Gastrocnemius medialis (tissue), 4 donors: ENCODE data around the gene M6PR. TPM values are rescaled to one million over a fixed set of nuclear protein-coding genes. Genes with fewer than 3 reads are reported as not detected.

Source experiments
- ATAC-seq, 2 donors: fragments of 150-250 bp; one replicate each; pipeline ENCODE4 v1.9.1; 2016
- DNase-seq, 2 donors: peaks; one replicate each; pipeline ENCODE4 v3.0.0-alpha.2; 2019
- H3K27ac ChIP-seq, 4 donors: fragments of 200-600 bp; sonication (generic); 1 replicate in 1 of 4; 2 replicates in 3 of 4; pipeline ENCODE4 v1.5.1; 2016 to 2018; ENCODE audit warnings: mild to moderate bottlenecking in 2 of 4, moderate library complexity in 1 of 4
- H3K27me3 ChIP-seq, 3 donors: fragments of 200-600 bp; sonication (generic) in 2 of 3; 1 replicate in 1 of 3; 2 replicates in 2 of 3; pipeline versions ENCODE4 v1.5.1 to v1.6.0; 2016 to 2019; ENCODE audit warnings: mild to moderate bottlenecking in 1 of 3, moderate library complexity in 1 of 3
- H3K36me3 ChIP-seq, 2 donors: fragments of 200-600 bp; sonication (generic) in 1 of 2; one replicate each; pipeline ENCODE4 v1.5.1; 2017 to 2018
- H3K4me1 ChIP-seq, 2 donors: fragments of 200-600 bp; sonication (generic) in 1 of 2; one replicate each; pipeline ENCODE4 v1.5.1; 2016 to 2017; ENCODE audit warnings: mild to moderate bottlenecking in 2 of 2
- H3K4me3 ChIP-seq, 4 donors: fragments of 200-600 bp; sonication (generic) in 3 of 4; 1 replicate in 1 of 4; 2 replicates in 3 of 4; pipeline ENCODE4 v1.5.1; 2016 to 2019; ENCODE audit warnings: mild to moderate bottlenecking in 2 of 4
- H3K9me3 ChIP-seq, 3 donors: fragments of 200-600 bp; sonication (generic) in 2 of 3; 1 replicate in 1 of 3; 2 replicates in 2 of 3; pipeline ENCODE4 v1.5.1; 2016 to 2019
- CTCF ChIP-seq, 5 experiments: fragments of 450-650 bp in 3 of 5; fragments of 200-600 bp in 2 of 5; sonication (generic) in 2 of 5; IDR thresholded peaks in 4 of 5; conservative IDR thresholded peaks in 1 of 5; 1 replicate in 4 of 5; 2 replicates in 1 of 5; pipeline ENCODE4 v1.5.1; 2016 to 2019; ENCODE audit warnings: antibody characterized with exemption in 5 of 5, mild to moderate bottlenecking in 3 of 5, moderate library complexity in 3 of 5
- POLR2A ChIP-seq, 2 donors: fragments of 450-650 bp; IDR thresholded peaks; one replicate each; pipeline ENCODE4 v1.6.1; 2017; ENCODE audit warnings: antibody characterized with exemption in 2 of 2, mild to moderate bottlenecking in 2 of 2, moderate library complexity in 2 of 2
- in situ Hi-C, 4 donors: fragments of 200-750 bp; cut with MboI; loops; one replicate each; pipeline versions ENCODE4 v1.15.0 to v1.8.0; 2017; ENCODE audit warnings: low sequenced_read_pairs in 4 of 4
- intact Hi-C: fragments of 100-400 bp; cut with DNase I; formaldehyde crosslinking; loops from one replicate; pipeline ENCODE4 v1.15.1; 2023; ENCODE audit warnings: low total_unique reads
- total RNA-seq, 4 donors: library from RNA; depleted of rRNA; stranded (reverse); fragments of >200 nt; gene quantifications; one replicate each; pipeline versions ENCODE4 v1.1.0 to v1.2.3, GENCODE V29; 2016

Gene M6PR
- total RNA-seq = 10 to 100 TPM; 46.6 to 75.3 (median 66.0) TPM

DNA sequence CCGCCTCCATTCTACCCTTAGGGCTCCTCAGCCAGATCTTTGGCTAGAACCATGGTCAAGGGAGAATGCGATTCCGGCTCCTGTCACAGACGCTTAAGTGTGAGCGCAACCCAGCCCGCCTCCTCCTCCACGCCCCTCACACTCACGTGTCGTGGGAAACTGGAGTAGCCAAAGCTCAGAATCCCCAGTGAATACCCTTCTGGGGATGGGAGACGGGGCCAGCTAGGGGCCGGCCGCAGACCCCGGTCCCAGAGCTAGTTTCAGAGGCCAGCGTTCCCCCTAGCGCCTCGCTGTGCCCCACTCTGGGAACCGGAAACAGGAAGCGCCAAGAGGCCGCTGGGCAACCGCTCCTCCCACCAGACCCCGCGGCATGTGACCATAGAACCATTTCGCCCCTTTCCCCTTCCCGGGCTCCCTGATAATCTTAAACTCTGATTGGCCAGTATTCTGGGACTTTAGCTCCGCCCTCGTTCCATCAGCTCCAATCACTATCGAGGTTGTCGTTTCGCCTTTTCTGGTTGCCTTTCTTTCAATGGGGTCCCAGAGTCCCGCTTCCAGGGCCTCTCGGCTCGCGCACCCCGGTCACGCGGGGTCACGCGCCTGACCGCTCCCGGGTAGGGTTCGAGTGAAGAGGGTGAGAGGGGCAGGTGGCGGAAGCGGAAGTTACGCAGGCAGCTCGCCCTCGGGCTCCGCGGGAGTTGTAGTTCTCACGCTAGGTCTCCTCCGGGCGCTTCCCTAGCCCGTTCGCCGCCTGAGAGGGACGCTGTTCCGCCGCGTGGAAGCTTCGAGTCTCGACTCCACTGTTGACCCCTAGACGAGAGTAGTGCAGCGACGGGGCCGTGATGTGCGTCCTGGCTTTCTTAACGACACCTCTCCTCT lies at the start of gene M6PR:
Gene M6PR, minus strand, starts transcription at position 304 of the 879 bp plus-strand sequence. CDS start 3,241 bp downstream, outside the sequence.
- TF ChIP-seq CTCF (IDR thresholded peaks at IDR 0.05 in 4 of 5, conservative IDR thresholded peaks at IDR 0.05 in 1 of 5) (peak; percentile 28 to 74 (median 36)), POLR2A (IDR thresholded peaks at IDR 0.05) (peak; percentile 87 to 90)

GRCh38 chr12:8996682-8997405 lies 47.4 kb upstream of the M6PR start:
- Histone ChIP-seq H3K27ac (no peak overlapping the region), H3K36me3 (no peaks in the 10 kb centered on the region), H3K9me3 (no peaks in the 10 kb centered on the region), H3K27me3 (no peaks in the 10 kb centered on the region), H3K4me3 (no peak overlapping the region), H3K4me1 (no peaks in the 10 kb centered on the region)
- ATAC-seq (no peak), DNase-seq (no peak)
- no peak for TF ChIP-seq POLR2A (IDR thresholded peaks at IDR 0.05)
- intact Hi-C loops = no loop called here
- in situ Hi-C loops = no loop called here

More for the DNA sequence above, at the start of gene M6PR:
- Histone ChIP-seq H3K4me3 (peak within 1 kb of the TSS; percentile 62 to 100 (median 92)), H3K27me3 (no peaks in the 10 kb centered on the region), H3K27ac (peak within 1 kb of the TSS; percentile 91 to 100 (median 97)), H3K4me1 (peaks cover 23 to 31% of the 10 kb centered on the region in 2 donors), H3K9me3 (no peaks in the 10 kb centered on the region), H3K36me3 (peaks cover 0 to 29% of the 10 kb centered on the region in 2 donors)
- ATAC-seq = peak; percentile 98
- intact Hi-C loops = loop anchor here (1.0 to 2.0 kb wide), 3 partner anchors 35 to 251 kb away; partner anchors contain the start of gene PHC1
- in situ Hi-C loops = loop anchor here in 3 of 4 donors (5.0 to 25.0 kb wide), 4 partner anchors 93 to 887 kb away; partner anchors contain the start of gene C3AR1 (in 1 of the 3)
- peak; percentile 91 to 92 for DNase-seq

GRCh38 chr12:8995021-8995775 lies 45.8 kb upstream of the M6PR start:
- DNase-seq = no peak
- no peaks in the 10 kb centered on the region for H3K36me3 ChIP-seq
- no peaks in the 10 kb centered on the region for H3K27me3 ChIP-seq
- TF ChIP-seq CTCF (IDR thresholded peaks at IDR 0.05 in 4 of 5, conservative IDR thresholded peaks at IDR 0.05 in 1 of 5) (no peak), POLR2A (IDR thresholded peaks at IDR 0.05) (no peak)
- H3K4me3 ChIP-seq = no peak overlapping the region
- H3K9me3 ChIP-seq = no peaks in the 10 kb centered on the region
- H3K27ac ChIP-seq = no peak overlapping the region
- no peaks in the 10 kb centered on the region for H3K4me1 ChIP-seq
- intact Hi-C loops (no loop called here), in situ Hi-C loops (no loop called here)
- no peak for ATAC-seq

DNA sequence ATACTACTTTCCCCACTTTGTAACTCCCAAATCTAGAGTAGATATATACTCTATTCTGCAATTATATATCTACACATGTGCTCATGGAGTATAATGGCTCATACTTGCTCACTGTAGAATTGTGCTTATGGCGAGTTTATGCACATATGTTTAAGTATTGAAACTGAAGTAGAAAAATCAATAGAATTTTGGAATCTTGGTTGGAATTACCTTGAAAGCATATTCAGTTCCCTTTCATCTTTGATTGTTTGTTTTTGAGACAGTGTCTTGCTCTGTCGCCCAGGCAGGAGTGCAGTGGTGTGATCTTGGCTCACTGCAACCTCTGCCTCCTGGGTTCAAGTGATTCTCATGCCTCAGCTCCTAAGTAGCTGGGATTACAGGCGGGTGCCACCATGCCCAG lies 44.4 kb upstream of the M6PR start:
- intact Hi-C loops (no loop called here), in situ Hi-C loops (no loop called here)
- Histone ChIP-seq H3K36me3 (no peaks in the 10 kb centered on the region), H3K4me1 (no peaks in the 10 kb centered on the region), H3K27ac (no peak overlapping the region), H3K9me3 (no peaks in the 10 kb centered on the region), H3K4me3 (no peak overlapping the region), H3K27me3 (no peaks in the 10 kb centered on the region)
- DNase-seq = no peak
- no peak for ATAC-seq
- TF ChIP-seq CTCF (IDR thresholded peaks at IDR 0.05 in 4 of 5, conservative IDR thresholded peaks at IDR 0.05 in 1 of 5) (no peak), POLR2A (IDR thresholded peaks at IDR 0.05) (no peak)
